ENCODE results near the gene PDPN.

DNA sequence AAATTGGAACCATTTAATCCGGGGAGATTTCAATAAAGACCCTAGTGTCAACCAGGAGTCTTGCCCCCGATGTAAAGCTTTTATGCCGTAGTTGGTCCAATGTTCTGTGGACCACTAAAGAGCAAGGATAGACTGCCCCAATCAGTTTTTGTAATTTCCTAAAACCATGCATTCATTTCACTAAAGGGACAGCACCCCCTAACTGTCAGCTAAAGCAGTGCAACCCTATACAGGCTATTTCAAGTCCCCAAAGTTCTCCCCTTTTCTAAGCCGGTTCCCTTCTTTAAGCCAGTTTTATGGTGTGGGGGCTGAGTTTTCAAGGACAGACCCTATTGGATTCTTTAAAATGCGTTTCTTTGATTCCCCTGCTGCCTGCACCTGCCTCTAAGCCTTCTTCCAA, 12.7 kb upstream of the PDPN start:
- TF ChIP-seq ZFP3 (CRISPR knock-in tag; IDR thresholded peaks at IDR 0.05) (no peak), PPARA (CRISPR knock-in tag; IDR thresholded peaks at IDR 0.05; ENCODE audit: borderline replicate concordance) (no peak), ZFP30 (CRISPR knock-in tag; IDR thresholded peaks at IDR 0.05) (no peak), GLIS3 (CRISPR knock-in tag; IDR thresholded peaks at IDR 0.05) (no peak), ARNTL (CRISPR knock-in tag; IDR thresholded peaks at IDR 0.05; ENCODE audit: borderline replicate concordance, low read depth) (no peak), ZC3H10 (CRISPR knock-in tag; IDR thresholded peaks at IDR 0.05) (no peak), ISL1 (CRISPR knock-in tag; IDR thresholded peaks at IDR 0.05) (no peak)
- TF ChIP-seq, protein P1, sequence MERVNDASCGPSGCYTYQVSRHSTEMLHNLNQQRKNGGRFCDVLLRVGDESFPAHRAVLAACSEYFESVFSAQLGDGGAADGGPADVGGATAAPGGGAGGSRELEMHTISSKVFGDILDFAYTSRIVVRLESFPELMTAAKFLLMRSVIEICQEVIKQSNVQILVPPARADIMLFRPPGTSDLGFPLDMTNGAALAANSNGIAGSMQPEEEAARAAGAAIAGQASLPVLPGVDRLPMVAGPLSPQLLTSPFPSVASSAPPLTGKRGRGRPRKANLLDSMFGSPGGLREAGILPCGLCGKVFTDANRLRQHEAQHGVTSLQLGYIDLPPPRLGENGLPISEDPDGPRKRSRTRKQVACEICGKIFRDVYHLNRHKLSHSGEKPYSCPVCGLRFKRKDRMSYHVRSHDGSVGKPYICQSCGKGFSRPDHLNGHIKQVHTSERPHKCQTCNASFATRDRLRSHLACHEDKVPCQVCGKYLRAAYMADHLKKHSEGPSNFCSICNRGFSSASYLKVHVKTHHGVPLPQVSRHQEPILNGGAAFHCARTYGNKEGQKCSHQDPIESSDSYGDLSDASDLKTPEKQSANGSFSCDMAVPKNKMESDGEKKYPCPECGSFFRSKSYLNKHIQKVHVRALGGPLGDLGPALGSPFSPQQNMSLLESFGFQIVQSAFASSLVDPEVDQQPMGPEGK (CRISPR knock-in tag; IDR thresholded peaks at IDR 0.05; ENCODE audit: borderline replicate concordance): no peak
- TF ChIP-seq, protein P2, sequence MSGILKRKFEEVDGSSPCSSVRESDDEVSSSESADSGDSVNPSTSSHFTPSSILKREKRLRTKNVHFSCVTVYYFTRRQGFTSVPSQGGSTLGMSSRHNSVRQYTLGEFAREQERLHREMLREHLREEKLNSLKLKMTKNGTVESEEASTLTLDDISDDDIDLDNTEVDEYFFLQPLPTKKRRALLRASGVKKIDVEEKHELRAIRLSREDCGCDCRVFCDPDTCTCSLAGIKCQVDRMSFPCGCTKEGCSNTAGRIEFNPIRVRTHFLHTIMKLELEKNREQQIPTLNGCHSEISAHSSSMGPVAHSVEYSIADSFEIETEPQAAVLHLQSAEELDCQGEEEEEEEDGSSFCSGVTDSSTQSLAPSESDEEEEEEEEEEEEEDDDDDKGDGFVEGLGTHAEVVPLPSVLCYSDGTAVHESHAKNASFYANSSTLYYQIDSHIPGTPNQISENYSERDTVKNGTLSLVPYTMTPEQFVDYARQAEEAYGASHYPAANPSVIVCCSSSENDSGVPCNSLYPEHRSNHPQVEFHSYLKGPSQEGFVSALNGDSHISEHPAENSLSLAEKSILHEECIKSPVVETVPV (CRISPR knock-in tag; IDR thresholded peaks at IDR 0.05): no peak
- TF ChIP-seq, protein P3, sequence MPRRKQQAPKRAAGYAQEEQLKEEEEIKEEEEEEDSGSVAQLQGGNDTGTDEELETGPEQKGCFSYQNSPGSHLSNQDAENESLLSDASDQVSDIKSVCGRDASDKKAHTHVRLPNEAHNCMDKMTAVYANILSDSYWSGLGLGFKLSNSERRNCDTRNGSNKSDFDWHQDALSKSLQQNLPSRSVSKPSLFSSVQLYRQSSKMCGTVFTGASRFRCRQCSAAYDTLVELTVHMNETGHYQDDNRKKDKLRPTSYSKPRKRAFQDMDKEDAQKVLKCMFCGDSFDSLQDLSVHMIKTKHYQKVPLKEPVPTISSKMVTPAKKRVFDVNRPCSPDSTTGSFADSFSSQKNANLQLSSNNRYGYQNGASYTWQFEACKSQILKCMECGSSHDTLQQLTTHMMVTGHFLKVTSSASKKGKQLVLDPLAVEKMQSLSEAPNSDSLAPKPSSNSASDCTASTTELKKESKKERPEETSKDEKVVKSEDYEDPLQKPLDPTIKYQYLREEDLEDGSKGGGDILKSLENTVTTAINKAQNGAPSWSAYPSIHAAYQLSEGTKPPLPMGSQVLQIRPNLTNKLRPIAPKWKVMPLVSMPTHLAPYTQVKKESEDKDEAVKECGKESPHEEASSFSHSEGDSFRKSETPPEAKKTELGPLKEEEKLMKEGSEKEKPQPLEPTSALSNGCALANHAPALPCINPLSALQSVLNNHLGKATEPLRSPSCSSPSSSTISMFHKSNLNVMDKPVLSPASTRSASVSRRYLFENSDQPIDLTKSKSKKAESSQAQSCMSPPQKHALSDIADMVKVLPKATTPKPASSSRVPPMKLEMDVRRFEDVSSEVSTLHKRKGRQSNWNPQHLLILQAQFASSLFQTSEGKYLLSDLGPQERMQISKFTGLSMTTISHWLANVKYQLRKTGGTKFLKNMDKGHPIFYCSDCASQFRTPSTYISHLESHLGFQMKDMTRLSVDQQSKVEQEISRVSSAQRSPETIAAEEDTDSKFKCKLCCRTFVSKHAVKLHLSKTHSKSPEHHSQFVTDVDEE (CRISPR knock-in tag; IDR thresholded peaks at IDR 0.05): no peak

All from SK-N-SH treated with all-trans-retinoic acid at 6 μM for 48 hours (cell line).